ES-I3 (cell line): ENCODE measurements around the gene ZMYND12.

ENCODE experiments used
- H3K36me3 ChIP-seq: 2 replicates; pipeline ENCODE4 v1.6.1; 2013; ENCODE audit warnings: mild to moderate bottlenecking, low read length, control low read depth, moderate library complexity; ENCODE audit not compliant: insufficient read depth
- H3K4me1 ChIP-seq: 2 replicates; pipeline ENCODE4 v1.6.1; 2013; ENCODE audit warnings: mild to moderate bottlenecking, control low read depth, low read length; ENCODE audit not compliant: insufficient read depth
- H3K9ac ChIP-seq: 2 replicates; pipeline ENCODE4 v1.6.1; 2013; ENCODE audit warnings: low read depth, mild to moderate bottlenecking, low read length, moderate library complexity
- H3K9me3 ChIP-seq: 2 replicates; pipeline ENCODE4 v1.6.1; 2013; ENCODE audit warnings: mild to moderate bottlenecking, low read length, moderate library complexity; ENCODE audit not compliant: control insufficient read depth, insufficient read depth

ZMYND12 gene

GRCh38 chr1:42392967-42393848 is 62.6 kb downstream of the ZMYND12 start:
- Histone ChIP-seq H3K9me3 (no peaks in the 10 kb centered on the region), H3K4me1 (no peaks in the 10 kb centered on the region), H3K36me3 (no peaks in the 10 kb centered on the region), H3K9ac (no peak overlapping the region)

GRCh38 chr1:42392255-42392654 is 63.6 kb downstream of the ZMYND12 start:
- H3K4me1 ChIP-seq: no peaks in the 10 kb centered on the region
- no peak overlapping the region for H3K9ac ChIP-seq
- H3K36me3 ChIP-seq: no peaks in the 10 kb centered on the region
- no peaks in the 10 kb centered on the region for H3K9me3 ChIP-seq

- Histone ChIP-seq H3K9ac (no peak overlapping the region), H3K9me3 (no peaks in the 10 kb centered on the region), H3K4me1 (peaks cover 5% of the 10 kb centered on the region; the same call in 1 of the 2 replicates), H3K36me3 (no peaks in the 10 kb centered on the region)
Observed at GRCh38 chr1:42386051-42386450, 69.8 kb downstream of the ZMYND12 start.

- no peak overlapping the region for H3K9ac ChIP-seq
- peaks cover 5% of the 10 kb centered on the region; the same call in 1 of the 2 replicates for H3K4me1 ChIP-seq
- H3K36me3 ChIP-seq: no peaks in the 10 kb centered on the region
- H3K9me3 ChIP-seq: no peaks in the 10 kb centered on the region
Observed at GRCh38 chr1:42385283-42385682, 70.5 kb downstream of the ZMYND12 start.

DNA sequence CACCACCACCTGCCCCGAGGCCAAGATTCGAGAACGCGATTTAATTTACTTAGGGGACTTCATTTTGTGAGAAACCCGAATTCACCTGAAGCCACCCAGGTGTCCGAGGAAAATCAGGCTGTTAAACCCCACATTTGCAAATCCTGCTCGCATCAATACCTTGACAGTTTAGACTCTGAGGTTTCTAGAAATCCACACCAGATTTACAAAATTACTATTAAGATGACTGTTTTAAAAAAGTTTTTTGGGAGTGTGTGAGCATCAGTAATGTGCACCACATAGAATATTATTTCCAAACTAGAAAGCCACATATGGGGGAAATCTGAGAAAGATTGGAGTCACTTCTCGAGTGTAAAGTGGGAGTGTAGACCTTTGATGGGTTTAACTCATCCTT is 74.5 kb downstream of the ZMYND12 start:
- Histone ChIP-seq H3K4me1 (peaks cover 5% of the 10 kb centered on the region; the same call in 1 of the 2 replicates), H3K9me3 (no peaks in the 10 kb centered on the region), H3K9ac (peak overlapping the region; percentile 83; the same call in 1 of the 2 replicates)

GRCh38 chr1:42380586-42381279 is 75.1 kb downstream of the ZMYND12 start, which contains the start of gene RIMKLA:
Gene RIMKLA, plus strand, starts transcription at chr1:42380792. Its CDS starts 143 bp downstream, at chr1:42380935.
- Histone ChIP-seq H3K36me3 (no peaks in the 10 kb centered on the region), H3K9me3 (no peaks in the 10 kb centered on the region), H3K9ac (peak within 1 kb of the TSS; percentile 83; the same call in 1 of the 2 replicates), H3K4me1 (peaks cover 5% of the 10 kb centered on the region; the same call in 1 of the 2 replicates)

More for the DNA sequence above, 74.5 kb downstream of the ZMYND12 start:
- H3K36me3 ChIP-seq: no peaks in the 10 kb centered on the region
